HEK293 (cell line): ENCODE data around the gene PTMA.

ENCODE experiments used
- ELK4 ChIP-seq: IDR thresholded peaks from 2 replicates; pipeline ENCODE4 v1.6.1; 2011; ENCODE audit warnings: mild to moderate bottlenecking, low read depth, low read length, borderline replicate concordance
- FEZF1 ChIP-seq: fragments of 450-650 bp; formaldehyde crosslinking; IDR thresholded peaks from 2 replicates; pipeline ENCODE4 v1.5.1; 2016; ENCODE audit warnings: missing biosample characterization, missing genetic modification characterization
- GFI1B ChIP-seq: fragments of 450-650 bp; formaldehyde crosslinking; IDR thresholded peaks from 2 replicates; pipeline ENCODE4 v1.5.1; 2016; ENCODE audit warnings: missing biosample characterization, missing genetic modification characterization
- GLI4 ChIP-seq: fragments of 450-650 bp; formaldehyde crosslinking; IDR thresholded peaks from 2 replicates; pipeline ENCODE4 v1.5.1; 2016; ENCODE audit warnings: missing biosample characterization, missing genetic modification characterization
- HOXC10 ChIP-seq: sonication (generic); formaldehyde crosslinking; IDR thresholded peaks from 2 replicates; pipeline ENCODE4 v1.8.1; 2023; ENCODE audit warnings: mild to moderate bottlenecking, missing genetic modification reagents
- HOXD13 ChIP-seq: sonication (generic); formaldehyde crosslinking; IDR thresholded peaks from 2 replicates; pipeline ENCODE4 v1.8.0; 2022; ENCODE audit warnings: missing genetic modification reagents, borderline replicate concordance
- KLF1 ChIP-seq: fragments of 450-650 bp; formaldehyde crosslinking; IDR thresholded peaks from 2 replicates; pipeline ENCODE4 v1.5.1; 2016; ENCODE audit warnings: missing biosample characterization, missing genetic modification characterization
- MEIS1 ChIP-seq: sonication (generic); formaldehyde crosslinking; IDR thresholded peaks from 2 replicates; pipeline ENCODE4 v1.8.1; 2022; ENCODE audit warnings: missing genetic modification reagents, mild to moderate bottlenecking, borderline replicate concordance
- PRDM4 ChIP-seq: fragments of 450-650 bp; formaldehyde crosslinking; IDR thresholded peaks from 2 replicates; pipeline ENCODE4 v1.5.1; 2017; ENCODE audit warnings: missing biosample characterization, missing genetic modification characterization
- TRIM28 ChIP-seq: IDR thresholded peaks from 2 replicates; pipeline ENCODE4 v1.6.1; 2011; ENCODE audit warnings: low read length, control low read depth, borderline replicate concordance
- YY2 ChIP-seq: fragments of 450-650 bp; formaldehyde crosslinking; IDR thresholded peaks from 2 replicates; pipeline ENCODE4 v1.5.1; 2016; ENCODE audit warnings: missing biosample characterization, missing genetic modification characterization
- ZBTB10 ChIP-seq: fragments of 450-650 bp; formaldehyde crosslinking; IDR thresholded peaks from 2 replicates; pipeline ENCODE4 v1.5.1; 2016; ENCODE audit warnings: missing biosample characterization, missing genetic modification characterization
- ZBTB17 ChIP-seq: fragments of 450-650 bp; formaldehyde crosslinking; IDR thresholded peaks from 2 replicates; pipeline ENCODE4 v1.5.1; 2016; ENCODE audit warnings: missing biosample characterization, missing genetic modification characterization
- ZBTB48 ChIP-seq: fragments of 450-650 bp; formaldehyde crosslinking; IDR thresholded peaks from 2 replicates; pipeline ENCODE4 v1.5.1; 2016; ENCODE audit warnings: missing biosample characterization, missing genetic modification characterization
- ZBTB7A ChIP-seq: fragments of 450-650 bp; formaldehyde crosslinking; IDR thresholded peaks from 2 replicates; pipeline ENCODE4 v1.5.1; 2016; ENCODE audit warnings: low read depth, missing biosample characterization, missing genetic modification characterization
- ZBTB8A ChIP-seq: fragments of 450-650 bp; formaldehyde crosslinking; IDR thresholded peaks from 2 replicates; pipeline ENCODE4 v1.5.1; 2016; ENCODE audit warnings: missing biosample characterization, missing genetic modification characterization
- ZEB2 ChIP-seq: fragments of 450-650 bp; formaldehyde crosslinking; IDR thresholded peaks from 2 replicates; pipeline ENCODE4 v1.5.1; 2016; ENCODE audit warnings: missing biosample characterization, missing genetic modification characterization
- ZNF10 ChIP-seq: fragments of 450-650 bp; formaldehyde crosslinking; IDR thresholded peaks from 2 replicates; pipeline ENCODE4 v1.5.1; 2017; ENCODE audit warnings: missing biosample characterization, missing genetic modification characterization
- ZNF114 ChIP-seq: fragments of 450-650 bp; formaldehyde crosslinking; IDR thresholded peaks from 2 replicates; pipeline ENCODE4 v1.5.0; 2017; ENCODE audit warnings: missing biosample characterization, missing genetic modification characterization
- ZNF132 ChIP-seq: fragments of 450-650 bp; formaldehyde crosslinking; IDR thresholded peaks from 2 replicates; pipeline ENCODE4 v1.5.1; 2017; ENCODE audit warnings: missing biosample characterization, missing genetic modification characterization, borderline replicate concordance
- ZNF138 ChIP-seq: fragments of 450-650 bp; formaldehyde crosslinking; IDR thresholded peaks from 2 replicates; pipeline ENCODE4 v1.5.1; 2016; ENCODE audit warnings: missing biosample characterization, missing genetic modification characterization, borderline replicate concordance
- ZNF155 ChIP-seq: fragments of 450-650 bp; formaldehyde crosslinking; IDR thresholded peaks from 2 replicates; pipeline ENCODE4 v1.5.1; 2016; ENCODE audit warnings: missing biosample characterization, missing genetic modification characterization
- ZNF157 ChIP-seq: fragments of 450-650 bp; formaldehyde crosslinking; IDR thresholded peaks from 2 replicates; pipeline ENCODE4 v1.5.1; 2016; ENCODE audit warnings: missing biosample characterization, missing genetic modification characterization
- ZNF223 ChIP-seq: fragments of 450-650 bp; formaldehyde crosslinking; IDR thresholded peaks from 2 replicates; pipeline ENCODE4 v1.5.1; 2016; ENCODE audit warnings: missing biosample characterization, missing genetic modification characterization
- ZNF341 ChIP-seq: fragments of 450-650 bp; formaldehyde crosslinking; IDR thresholded peaks from 2 replicates; pipeline ENCODE4; 2016; ENCODE audit warnings: low read depth, missing biosample characterization, missing genetic modification characterization
- ZNF37A ChIP-seq: fragments of 450-650 bp; IDR thresholded peaks from 2 replicates; pipeline ENCODE4 v1.5.1; 2018; ENCODE audit warnings: missing biosample characterization, missing genetic modification characterization
- ZNF521 ChIP-seq: fragments of 450-650 bp; formaldehyde crosslinking; IDR thresholded peaks from 2 replicates; pipeline ENCODE4 v1.5.1; 2017; ENCODE audit warnings: missing biosample characterization, mild to moderate bottlenecking, missing genetic modification characterization
- ZNF529 ChIP-seq: fragments of 450-650 bp; formaldehyde crosslinking; IDR thresholded peaks from 2 replicates; pipeline ENCODE4 v1.5.1; 2017; ENCODE audit warnings: missing genetic modification characterization, missing biosample characterization; ENCODE audit not compliant: insufficient replicate concordance
- ZNF544 ChIP-seq: fragments of 450-650 bp; formaldehyde crosslinking; IDR thresholded peaks from 2 replicates; pipeline ENCODE4 v1.5.0; 2017; ENCODE audit warnings: missing biosample characterization, missing genetic modification characterization
- ZNF561 ChIP-seq: fragments of 450-650 bp; IDR thresholded peaks from 2 replicates; pipeline ENCODE4 v1.5.1; 2018; ENCODE audit warnings: missing biosample characterization, missing genetic modification characterization, borderline replicate concordance
- ZNF585B ChIP-seq: fragments of 450-650 bp; formaldehyde crosslinking; IDR thresholded peaks from 2 replicates; pipeline ENCODE4 v1.5.1; 2016; ENCODE audit warnings: missing biosample characterization, missing genetic modification characterization
- ZNF747 ChIP-seq: fragments of 450-650 bp; formaldehyde crosslinking; IDR thresholded peaks from 2 replicates; pipeline ENCODE4 v1.5.1; 2016; ENCODE audit warnings: missing biosample characterization, missing genetic modification characterization
- ZNF792 ChIP-seq: fragments of 450-650 bp; formaldehyde crosslinking; IDR thresholded peaks from 2 replicates; pipeline ENCODE4 v1.5.1; 2016; ENCODE audit warnings: missing biosample characterization, missing genetic modification characterization
- TF ChIP-seq, protein P1 (sequence below): fragments of 450-650 bp; IDR thresholded peaks from 2 replicates; pipeline ENCODE4 v1.5.1; 2018; ENCODE audit warnings: missing biosample characterization, missing genetic modification characterization

The PTMA gene

GRCh38 chr2:231710799-231711676, 2.7 kb downstream of the PTMA start (continued):
- no peak for TF ChIP-seq ZBTB7A (tag by site-specific recombination)
- no peak for TF ChIP-seq ZNF10 (tag by site-specific recombination)
- TF ChIP-seq ZNF529 (tag by site-specific recombination), result no peak
- TF ChIP-seq ZNF585B (tag by site-specific recombination), result no peak
- no peak for TF ChIP-seq TRIM28
- TF ChIP-seq HOXC10 (CRISPR knock-in tag), result no peak
- TF ChIP-seq ZNF341 (tag by site-specific recombination), result peak; percentile 53
- no peak for TF ChIP-seq ZNF544 (tag by site-specific recombination)
- no peak for TF ChIP-seq ZNF37A (tag by site-specific recombination)
- no peak for TF ChIP-seq ZNF114 (tag by site-specific recombination)
- TF ChIP-seq, protein P1, sequence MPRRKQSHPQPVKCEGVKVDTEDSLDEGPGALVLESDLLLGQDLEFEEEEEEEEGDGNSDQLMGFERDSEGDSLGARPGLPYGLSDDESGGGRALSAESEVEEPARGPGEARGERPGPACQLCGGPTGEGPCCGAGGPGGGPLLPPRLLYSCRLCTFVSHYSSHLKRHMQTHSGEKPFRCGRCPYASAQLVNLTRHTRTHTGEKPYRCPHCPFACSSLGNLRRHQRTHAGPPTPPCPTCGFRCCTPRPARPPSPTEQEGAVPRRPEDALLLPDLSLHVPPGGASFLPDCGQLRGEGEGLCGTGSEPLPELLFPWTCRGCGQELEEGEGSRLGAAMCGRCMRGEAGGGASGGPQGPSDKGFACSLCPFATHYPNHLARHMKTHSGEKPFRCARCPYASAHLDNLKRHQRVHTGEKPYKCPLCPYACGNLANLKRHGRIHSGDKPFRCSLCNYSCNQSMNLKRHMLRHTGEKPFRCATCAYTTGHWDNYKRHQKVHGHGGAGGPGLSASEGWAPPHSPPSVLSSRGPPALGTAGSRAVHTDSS (tag by site-specific recombination), result no peak
- TF ChIP-seq ZNF157 (tag by site-specific recombination), result no peak
- no peak for TF ChIP-seq ZNF747 (tag by site-specific recombination)
- no peak for TF ChIP-seq GFI1B (tag by site-specific recombination)
- TF ChIP-seq ZNF521 (tag by site-specific recombination), result no peak
- TF ChIP-seq FEZF1 (tag by site-specific recombination), result no peak
- no peak for TF ChIP-seq KLF1 (tag by site-specific recombination)
- no peak for TF ChIP-seq ZNF561
- no peak for TF ChIP-seq YY2 (tag by site-specific recombination)
- TF ChIP-seq ZBTB8A (tag by site-specific recombination), result peak; percentile 35; the same call in 1 of the 2 replicates
- 0 out of 2 replicates have a peak, but pooled peaks have one; percentile 15 for TF ChIP-seq ZBTB48
- TF ChIP-seq PRDM4 (tag by site-specific recombination), result no peak
- TF ChIP-seq ZNF132, result no peak
- TF ChIP-seq ZNF138, result no peak
- no peak for TF ChIP-seq ZBTB10 (tag by site-specific recombination)
- no peak for TF ChIP-seq HOXD13 (CRISPR knock-in tag)
- TF ChIP-seq MEIS1, result no peak
- peak; percentile 10; the same call in 1 of the 2 replicates for TF ChIP-seq ZEB2
- no peak for TF ChIP-seq ZNF155 (tag by site-specific recombination)
- TF ChIP-seq ZBTB17 (tag by site-specific recombination), result no peak
- TF ChIP-seq GLI4, result no peak
- TF ChIP-seq ELK4, result no peak
- no peak for TF ChIP-seq ZNF223 (tag by site-specific recombination)
- no peak for TF ChIP-seq ZNF792 (tag by site-specific recombination)
